ENCODE results near the gene COL27A1. TPM values are rescaled to one million over a fixed set of nuclear protein-coding genes. Genes with fewer than 3 reads are reported as not detected.
A peak's percentile ranks its signal among the peaks of the same experiment; 100 is the strongest.

Gene COL27A1
- total and polyA plus RNA-seq, 2 donors (not counting 1 experiment from before 2014, with no cell fraction given): 0.16 to 0.27 TPM

DNA sequence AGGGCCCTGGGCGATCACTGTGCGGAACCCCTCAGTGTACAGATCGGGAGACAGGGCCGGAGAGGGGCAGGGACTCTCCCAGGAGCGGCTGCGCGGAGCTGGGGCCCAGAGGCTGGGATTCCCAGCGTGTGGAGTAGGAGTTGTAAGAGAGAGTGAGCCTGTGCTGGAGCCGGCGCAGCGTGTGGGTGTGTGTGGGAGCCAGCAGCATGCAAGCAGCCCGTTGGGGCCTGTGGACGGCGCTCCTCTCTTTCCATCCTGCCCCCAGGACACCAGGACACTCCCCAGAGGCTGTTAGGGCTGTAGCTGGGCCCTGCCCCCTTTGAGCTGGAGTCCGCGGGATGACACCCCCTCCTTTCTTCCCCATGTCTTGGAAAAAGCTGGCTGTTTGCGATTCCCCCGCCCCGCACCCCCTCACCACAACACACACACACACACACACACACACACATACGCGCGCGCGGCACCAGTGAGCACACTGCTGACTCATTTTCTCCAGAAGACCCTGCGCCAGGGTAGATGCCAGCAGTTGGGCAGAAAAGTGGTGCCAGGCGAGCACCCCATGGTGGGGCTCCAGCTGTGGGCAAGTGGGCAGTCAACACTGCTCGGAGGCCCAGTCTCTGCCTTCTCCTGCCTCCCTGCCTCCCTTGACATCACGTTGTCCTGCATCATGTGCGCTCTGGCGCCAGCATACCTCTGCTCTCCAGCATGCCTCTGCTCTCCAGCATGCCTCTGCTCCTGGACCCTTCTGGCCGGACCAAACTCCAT is 1.5 kb downstream of the COL27A1 start:
- Histone ChIP-seq H3K36me3 (replicated peaks in 1 of 2; ENCODE audit: control extremely low read depth in 1 of 2, control insufficient read depth in 1 of 2, extremely low read depth in 1 of 2, insufficient read depth in 2 of 2, low read length in 1 of 2) (no peaks in the 10 kb centered on the region), H3K4me2 (replicated peaks; ENCODE audit: low read depth, low read length, poor library complexity, severe bottlenecking) (peak overlapping the region; percentile 93), H3K9ac (ENCODE audit: low read length) (no peak overlapping the region), H3K9me3 (ENCODE audit: control extremely low read depth in 1 of 3, control insufficient read depth in 2 of 3, insufficient read depth in 1 of 3, low read length in 2 of 3) (peaks cover 0 to 13% (median 0%) of the 10 kb centered on the region in 3 donors), H3K27ac (ENCODE audit: low read length in 2 of 2) (no peak overlapping the region), H3K27me3 (replicated peaks in 1 of 4; ENCODE audit: control extremely low read depth in 1 of 4, control insufficient read depth in 3 of 4, insufficient read depth in 4 of 4, low read length in 3 of 4) (peaks cover 0 to 39% (median 22%) of the 10 kb centered on the region in 4 experiments), H4K20me1 (ENCODE audit: control insufficient read depth, insufficient read depth, low read length, poor library complexity, severe bottlenecking) (no peaks in the 10 kb centered on the region), H3K79me2 (ENCODE audit: control insufficient read depth, insufficient read depth, low read length) (no peaks in the 10 kb centered on the region), H3K4me1 (ENCODE audit: control insufficient read depth in 2 of 2, insufficient read depth in 2 of 2, low read length in 2 of 2) (peaks cover 21% of the 10 kb centered on the region in 2 donors), H2AFZ (ENCODE audit: insufficient read depth, low read depth, low read length, poor library complexity, severe bottlenecking) (peak overlapping the region; percentile 70), H3K4me3 (ENCODE audit: control extremely low read depth in 1 of 5, extremely low read depth in 1 of 5, insufficient read depth in 1 of 5, low read depth in 2 of 5, low read length in 4 of 5) (peak overlapping the region in 1 of 5 experiments; percentile 29)
- ATAC-seq (ENCODE audit: low read depth) (no peak), DNase-seq (peak; percentile 38)
- 66% methylated on average over 28 of the region's 31 CpGs for WGBS (ENCODE audit: insufficient coverage)
- Mint-ChIP-seq H3K27me3 (peaks cover 58% of the 10 kb centered on the region), H3K4me1 (peaks cover 21% of the 10 kb centered on the region), H3K27ac (no peak overlapping the region), H3K4me3 (peak overlapping the region; percentile 87), H3K9me3 (ENCODE audit: insufficient read depth) (no peaks in the 10 kb centered on the region)
- TF ChIP-seq, protein P1, sequence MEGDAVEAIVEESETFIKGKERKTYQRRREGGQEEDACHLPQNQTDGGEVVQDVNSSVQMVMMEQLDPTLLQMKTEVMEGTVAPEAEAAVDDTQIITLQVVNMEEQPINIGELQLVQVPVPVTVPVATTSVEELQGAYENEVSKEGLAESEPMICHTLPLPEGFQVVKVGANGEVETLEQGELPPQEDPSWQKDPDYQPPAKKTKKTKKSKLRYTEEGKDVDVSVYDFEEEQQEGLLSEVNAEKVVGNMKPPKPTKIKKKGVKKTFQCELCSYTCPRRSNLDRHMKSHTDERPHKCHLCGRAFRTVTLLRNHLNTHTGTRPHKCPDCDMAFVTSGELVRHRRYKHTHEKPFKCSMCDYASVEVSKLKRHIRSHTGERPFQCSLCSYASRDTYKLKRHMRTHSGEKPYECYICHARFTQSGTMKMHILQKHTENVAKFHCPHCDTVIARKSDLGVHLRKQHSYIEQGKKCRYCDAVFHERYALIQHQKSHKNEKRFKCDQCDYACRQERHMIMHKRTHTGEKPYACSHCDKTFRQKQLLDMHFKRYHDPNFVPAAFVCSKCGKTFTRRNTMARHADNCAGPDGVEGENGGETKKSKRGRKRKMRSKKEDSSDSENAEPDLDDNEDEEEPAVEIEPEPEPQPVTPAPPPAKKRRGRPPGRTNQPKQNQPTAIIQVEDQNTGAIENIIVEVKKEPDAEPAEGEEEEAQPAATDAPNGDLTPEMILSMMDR (IDR thresholded peaks at IDR 0.05): no peak
- no peak for TF ChIP-seq EZH2 (IDR thresholded peaks at IDR 0.05; ENCODE audit: borderline replicate concordance, insufficient read depth, low read depth, low read length, poor library complexity, severe bottlenecking)
- POLR2A ChIA-PET: no interaction called here
- CTCF ChIA-PET: interaction anchor here (1.5 kb wide), 1 partner anchor 134 kb away, joined by 3 read pairs; no protein-coding TSS in a partner anchor
- intact Hi-C loops (cut with micrococcal nuclease): no loop called here
